GM12872 (cell line): ENCODE measurements around the gene MCM3.

ENCODE experiments used
- TF ChIP-seq, protein P1 (sequence below): IDR thresholded peaks from 3 replicates; pipeline ENCODE4 v1.5.1; 2011; ENCODE audit warnings: low read depth, mild to moderate bottlenecking, low read length, moderate library complexity; ENCODE audit not compliant: insufficient read depth

The MCM3 gene

DNA sequence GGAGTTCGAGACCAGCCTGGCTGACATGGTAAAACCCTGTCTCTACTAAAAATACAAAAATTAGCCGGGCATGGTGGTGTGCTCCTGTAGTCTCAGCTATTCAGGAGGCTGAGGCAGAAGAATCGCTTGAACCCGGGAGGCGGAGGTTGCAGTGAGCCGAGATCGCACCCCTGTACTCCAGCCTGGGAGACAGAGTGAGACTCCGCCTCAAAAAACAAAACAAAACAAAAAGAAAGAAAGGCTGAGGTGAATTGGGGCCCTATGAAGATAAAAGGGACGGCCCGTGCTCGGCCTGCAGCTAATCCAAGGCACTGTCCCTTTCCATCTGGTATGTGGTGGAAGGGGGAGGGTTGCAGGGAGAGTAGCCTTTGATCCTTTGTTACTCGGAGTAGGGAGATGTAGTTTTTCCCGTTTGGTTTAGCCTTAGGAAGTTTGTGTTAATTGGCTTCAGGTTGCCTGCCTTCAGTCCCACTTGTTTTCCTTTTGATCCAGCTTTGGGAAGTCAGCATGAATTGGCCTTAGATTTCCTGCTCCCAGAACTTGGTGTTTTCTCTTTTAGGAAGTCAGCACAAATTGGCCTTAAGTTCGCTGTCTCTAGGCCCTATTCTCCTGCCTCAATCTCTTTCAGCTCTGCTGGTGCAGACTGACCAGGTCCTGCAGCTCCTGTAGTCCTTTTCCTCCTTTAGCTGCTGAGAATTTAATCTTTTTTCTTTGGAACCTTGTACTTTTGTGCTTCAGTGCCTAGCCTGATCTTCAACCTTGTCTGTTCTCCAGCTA lies 41.3 kb upstream of the MCM3 start:
- TF ChIP-seq, protein P1, sequence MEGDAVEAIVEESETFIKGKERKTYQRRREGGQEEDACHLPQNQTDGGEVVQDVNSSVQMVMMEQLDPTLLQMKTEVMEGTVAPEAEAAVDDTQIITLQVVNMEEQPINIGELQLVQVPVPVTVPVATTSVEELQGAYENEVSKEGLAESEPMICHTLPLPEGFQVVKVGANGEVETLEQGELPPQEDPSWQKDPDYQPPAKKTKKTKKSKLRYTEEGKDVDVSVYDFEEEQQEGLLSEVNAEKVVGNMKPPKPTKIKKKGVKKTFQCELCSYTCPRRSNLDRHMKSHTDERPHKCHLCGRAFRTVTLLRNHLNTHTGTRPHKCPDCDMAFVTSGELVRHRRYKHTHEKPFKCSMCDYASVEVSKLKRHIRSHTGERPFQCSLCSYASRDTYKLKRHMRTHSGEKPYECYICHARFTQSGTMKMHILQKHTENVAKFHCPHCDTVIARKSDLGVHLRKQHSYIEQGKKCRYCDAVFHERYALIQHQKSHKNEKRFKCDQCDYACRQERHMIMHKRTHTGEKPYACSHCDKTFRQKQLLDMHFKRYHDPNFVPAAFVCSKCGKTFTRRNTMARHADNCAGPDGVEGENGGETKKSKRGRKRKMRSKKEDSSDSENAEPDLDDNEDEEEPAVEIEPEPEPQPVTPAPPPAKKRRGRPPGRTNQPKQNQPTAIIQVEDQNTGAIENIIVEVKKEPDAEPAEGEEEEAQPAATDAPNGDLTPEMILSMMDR = no peak

DNA sequence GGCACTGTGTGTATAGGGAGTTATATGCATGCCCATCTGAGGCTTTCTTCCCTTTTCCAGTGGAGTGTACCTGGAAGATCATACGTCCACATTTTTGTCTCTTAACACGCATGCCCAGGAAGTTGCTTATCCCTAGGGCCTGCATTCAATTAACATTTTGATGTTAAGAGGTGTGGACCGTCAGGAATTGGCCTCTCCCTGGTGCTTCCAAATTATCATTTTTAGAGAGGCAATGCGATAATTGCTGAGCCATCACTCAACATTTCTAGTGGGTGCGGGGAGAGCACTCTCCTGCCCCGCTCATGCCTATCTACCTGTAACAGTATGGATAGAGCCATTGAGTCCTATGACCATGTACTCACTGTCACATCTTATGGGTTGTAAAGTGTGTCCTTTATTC lies 39.6 kb upstream of the MCM3 start:
- TF ChIP-seq, protein P1 = no peak

DNA sequence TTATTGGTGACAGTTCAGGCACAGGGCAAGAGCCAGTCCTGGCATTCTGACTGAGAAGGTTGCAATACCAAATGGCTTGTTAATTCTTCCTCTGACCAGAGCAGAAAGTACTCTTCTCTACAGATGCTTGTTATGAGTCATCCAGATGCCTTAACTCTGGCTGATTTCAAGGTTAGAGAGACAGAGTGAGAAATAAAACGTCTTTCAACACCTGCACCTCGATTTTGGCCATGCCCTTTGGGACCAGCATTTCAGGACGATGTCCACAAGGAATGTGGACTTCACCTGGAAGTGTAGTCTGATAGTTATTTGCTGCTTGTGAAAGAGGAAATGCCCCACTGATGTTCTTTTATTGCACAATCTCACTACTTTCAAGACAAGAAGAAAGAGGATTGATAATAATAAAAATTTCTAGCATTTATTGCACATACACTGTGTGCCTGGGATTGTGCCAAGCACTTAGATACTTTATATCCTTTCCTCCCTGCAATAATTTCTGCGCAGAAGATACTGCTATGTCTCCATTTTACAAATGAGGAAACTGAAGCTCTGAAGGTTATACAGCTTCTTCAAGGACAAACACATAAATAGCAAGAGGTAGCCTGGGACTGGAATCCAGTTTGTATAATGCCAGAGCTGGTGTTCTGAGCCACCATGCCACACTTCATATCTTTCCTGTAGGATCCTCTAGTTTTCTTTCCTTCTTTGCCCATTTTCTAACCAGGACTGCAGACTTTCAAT lies 33.5 kb upstream of the MCM3 start:
- TF ChIP-seq, protein P1 = no peak

DNA sequence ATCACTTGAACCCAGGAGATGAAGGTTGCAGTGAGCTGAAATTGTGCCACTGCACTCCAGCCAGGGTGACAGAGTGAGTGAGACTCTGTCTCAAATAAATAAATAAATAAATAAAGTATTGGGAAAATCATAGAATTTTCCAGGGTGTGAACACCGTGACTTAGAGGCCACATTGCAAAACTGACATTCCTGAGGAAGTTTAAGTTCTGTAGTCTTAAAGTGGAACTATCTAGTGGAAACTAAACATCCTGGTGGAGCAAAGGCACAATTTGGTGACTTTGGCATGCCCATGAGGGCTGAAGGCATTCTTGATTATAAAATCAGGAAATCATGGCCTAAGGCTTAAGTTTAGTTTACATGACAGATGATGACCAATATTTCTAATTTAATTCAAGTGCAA lies 32.7 kb upstream of the MCM3 start:
- TF ChIP-seq, protein P1 = no peak

DNA sequence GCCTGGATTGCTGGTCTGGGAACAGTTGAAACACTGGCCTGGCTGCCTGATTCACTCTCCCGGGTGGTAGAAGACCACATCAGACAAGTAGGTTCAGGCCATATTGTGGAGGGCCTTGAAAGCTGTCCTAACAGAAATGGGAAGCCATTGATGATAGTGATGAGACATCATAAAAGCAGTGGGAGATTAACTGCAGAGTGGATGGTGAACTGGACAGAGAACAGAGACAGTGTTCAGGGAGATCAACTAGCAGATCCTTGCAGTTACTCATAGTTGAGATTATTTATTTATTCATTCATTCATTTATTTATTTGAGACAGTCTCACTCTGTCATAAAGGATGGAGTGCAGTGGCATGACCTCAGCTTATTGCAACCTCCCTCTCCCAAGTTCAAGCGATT lies 30.2 kb upstream of the MCM3 start:
- TF ChIP-seq, protein P1 = no peak

DNA sequence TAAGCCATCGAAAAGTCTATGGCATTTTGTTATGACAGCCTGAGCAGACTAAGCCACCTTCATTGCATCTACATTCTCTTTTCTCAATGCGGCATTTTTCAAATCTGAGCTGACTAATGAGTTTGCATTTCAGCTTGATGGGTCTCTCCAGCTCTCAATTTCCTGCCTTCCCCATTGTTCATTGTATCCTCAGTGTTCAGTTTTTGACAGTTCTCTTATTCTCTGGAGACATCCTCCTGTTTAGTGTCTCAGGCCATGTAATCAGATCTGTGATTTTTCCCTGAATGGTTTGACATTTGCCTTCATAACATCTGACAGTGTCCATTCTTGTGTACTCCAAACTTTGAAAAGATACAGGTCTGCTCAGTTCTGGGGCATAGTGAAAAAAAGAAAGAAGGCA lies 27.9 kb upstream of the MCM3 start:
- TF ChIP-seq, protein P1 = no peak

DNA sequence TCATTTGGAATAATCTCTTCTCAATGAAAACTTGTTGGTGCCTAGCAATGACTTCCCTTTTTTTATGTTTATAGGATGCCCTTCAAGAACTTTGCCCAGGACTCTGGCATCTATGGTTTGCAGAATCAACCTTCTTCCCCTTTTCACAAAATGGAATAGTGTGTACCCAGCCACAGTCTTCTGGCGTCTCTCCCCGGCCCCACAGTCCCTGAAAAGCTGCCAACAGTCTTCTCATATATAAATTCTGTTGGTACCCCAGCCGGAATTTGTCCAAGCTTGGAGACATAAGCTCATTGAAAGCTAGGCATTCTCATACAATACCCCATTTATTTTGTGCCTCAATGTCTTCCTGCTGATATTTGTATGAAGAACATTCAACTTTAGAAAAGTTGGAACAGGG lies 26.4 kb upstream of the MCM3 start:
- TF ChIP-seq, protein P1 = no peak
